HEK293T (cell line): ENCODE data around the gene DAP.

Experiments used
- CTBP1 ChIP-seq: fragments of 450-650 bp; IDR thresholded peaks from 2 replicates; pipeline ENCODE4 v1.6.1; 2016; ENCODE audit warnings: borderline replicate concordance
- FOXM1 ChIP-seq: fragments of 450-650 bp; IDR thresholded peaks from 2 replicates; pipeline ENCODE4 v1.6.1; 2017; ENCODE audit warnings: mild to moderate bottlenecking, borderline replicate concordance
- SUZ12 ChIP-seq: fragments of 450-650 bp; IDR thresholded peaks from 2 replicates; pipeline ENCODE4 v1.6.1; 2016; ENCODE audit warnings: mild to moderate bottlenecking
- TARDBP ChIP-seq: fragments of 450-650 bp; IDR thresholded peaks from 2 replicates; pipeline ENCODE4 v1.6.1; 2016
- ZNF384 ChIP-seq: fragments of 450-650 bp; IDR thresholded peaks from 2 replicates; pipeline ENCODE4 v1.6.1; 2016

DNA sequence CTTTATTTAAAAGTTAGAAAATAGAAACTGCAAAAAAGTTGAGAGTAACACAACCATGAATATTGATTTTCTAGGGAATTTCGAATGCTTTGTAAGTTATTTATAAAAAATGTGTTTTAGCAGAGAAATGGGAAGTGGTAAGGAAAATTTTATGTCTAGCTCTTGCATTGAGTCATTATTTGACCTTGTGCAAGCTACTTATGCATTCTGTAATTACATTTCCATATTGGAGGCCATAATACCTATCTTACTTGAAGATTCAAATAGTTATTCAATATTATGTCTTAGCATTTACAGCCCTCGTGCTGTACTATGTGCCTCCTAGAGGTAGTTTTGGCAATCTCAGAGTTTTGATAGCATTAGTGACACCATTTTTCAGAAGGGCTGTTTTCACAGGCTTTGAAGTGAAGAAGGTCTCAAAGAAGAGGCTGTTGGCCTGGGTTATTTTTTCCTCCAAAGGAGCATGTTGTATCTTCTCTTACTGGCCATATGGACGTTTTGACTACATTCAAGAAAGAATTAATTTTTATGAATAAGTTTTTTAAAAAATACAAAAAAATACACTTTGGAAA lies 7.4 kb upstream of the DAP start:
- TF ChIP-seq SUZ12 (no peak), TARDBP (no peak), CTBP1 (no peak), FOXM1 (no peak), ZNF384 (no peak)
